NCI-H2227 treated with DMSO at 0.1 percent for 48 hours (cell line): ENCODE results near the gene GRM4.

ENCODE experiments used
- DNase-seq: peaks from one replicate; lab custom pipeline; 2025; lab: John Stamatoyannopoulos, UW

The GRM4 gene

DNA sequence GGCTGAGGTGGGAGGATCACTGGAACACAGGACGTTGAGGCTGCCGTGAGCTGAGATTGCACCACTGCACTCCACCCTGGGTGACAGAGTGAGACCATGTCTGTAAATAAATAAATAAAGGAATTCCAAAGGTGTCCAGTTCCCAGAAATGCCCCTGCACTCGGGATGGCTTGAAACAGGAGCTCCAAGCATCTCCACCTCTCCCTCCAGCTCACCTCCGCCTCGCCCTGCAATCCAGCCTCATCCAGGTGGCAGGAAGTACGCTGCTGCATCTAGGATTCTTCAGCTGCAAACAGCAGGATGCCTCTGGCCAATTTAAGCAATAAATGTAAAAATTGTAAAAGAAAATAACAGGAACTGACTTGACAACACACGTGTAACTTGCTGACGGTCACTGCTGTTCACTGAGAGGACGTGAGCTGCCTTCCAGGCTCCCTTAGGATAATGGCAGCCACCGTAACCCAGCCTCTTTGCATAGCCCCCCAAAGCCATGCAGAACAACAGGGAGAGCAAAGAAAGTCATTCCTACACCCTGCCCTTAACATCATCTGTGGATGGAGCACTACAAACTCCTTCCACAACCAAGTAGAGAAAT, 11.4 kb upstream of the GRM4 start:
- no peak for DNase-seq

GRCh38 chr6:34155471-34156300, 9.8 kb upstream of the GRM4 start:
- no peak for DNase-seq

DNA sequence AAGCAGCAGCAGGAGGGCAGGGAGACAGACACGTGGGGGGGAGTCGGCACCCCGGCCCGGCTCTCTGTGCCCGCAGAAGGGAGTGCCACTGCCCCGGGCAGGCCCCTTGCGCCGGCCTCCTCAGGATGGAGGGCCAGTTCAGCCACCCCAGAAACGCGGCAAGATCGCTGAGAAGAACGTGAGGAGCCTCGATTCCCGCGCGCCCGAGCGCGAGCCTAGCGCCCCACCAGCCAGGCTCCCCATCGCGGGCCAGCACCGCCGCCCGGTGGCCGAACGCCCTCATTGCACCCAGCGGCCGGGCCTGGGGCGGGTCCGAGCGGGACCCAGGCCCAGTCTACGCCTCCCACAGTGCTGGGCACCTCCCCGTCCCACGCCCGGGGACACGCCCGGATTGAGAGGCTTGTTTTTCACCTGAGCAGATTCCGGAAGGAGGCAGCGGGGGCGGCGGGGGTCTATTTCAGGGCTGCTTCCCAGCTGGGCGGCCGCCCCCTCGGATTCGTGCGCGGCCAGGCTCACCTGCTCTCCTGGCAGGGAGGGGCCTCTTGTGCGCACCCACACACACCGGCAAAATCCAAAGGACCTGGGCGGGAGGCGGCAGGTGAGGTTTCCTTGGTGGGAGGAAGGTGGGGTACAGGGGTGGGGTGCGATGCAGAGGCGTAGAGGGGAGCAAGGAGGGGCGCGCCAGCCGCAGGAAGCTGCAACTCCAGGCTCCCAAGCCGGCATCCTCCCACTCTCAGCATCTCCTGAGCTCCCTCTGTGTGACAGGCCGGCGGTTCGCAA, 9.0 kb upstream of the GRM4 start:
- peak; percentile 54 for DNase-seq

DNA sequence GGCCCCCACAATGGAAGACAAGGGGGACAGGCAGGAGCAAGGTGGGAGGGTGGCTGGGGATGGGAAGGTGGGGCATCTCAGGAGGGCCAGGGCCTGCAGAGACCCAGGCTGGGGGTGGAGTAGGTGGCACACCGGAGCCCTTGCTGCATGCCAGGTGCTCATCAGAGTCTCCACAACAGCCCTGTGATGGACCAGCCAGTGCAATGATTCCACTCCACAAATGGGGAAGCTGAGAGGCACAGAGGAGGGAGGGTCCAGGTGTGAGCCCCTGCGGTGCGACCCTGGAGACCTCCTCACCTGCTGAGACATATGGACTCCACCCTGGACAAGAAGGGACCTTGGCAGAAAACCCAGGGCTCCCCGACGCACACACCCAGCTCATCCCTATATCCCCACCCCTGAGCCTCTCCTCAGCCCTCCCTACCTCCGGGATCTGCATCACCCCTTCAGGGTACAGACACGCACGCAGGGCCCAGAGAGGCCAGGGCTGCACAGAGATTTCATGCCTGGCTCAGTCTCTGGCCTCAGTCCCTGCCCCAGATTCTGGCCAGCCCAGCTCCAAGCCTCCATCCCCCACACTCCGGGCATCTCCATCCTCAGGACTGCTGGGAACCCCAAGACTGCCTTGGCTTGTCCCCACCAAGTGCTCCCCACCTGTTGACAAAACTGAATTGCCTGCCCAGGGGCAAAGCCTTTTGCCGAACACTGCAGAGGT, 7.1 kb upstream of the GRM4 start:
- DNase-seq = no peak

DNA sequence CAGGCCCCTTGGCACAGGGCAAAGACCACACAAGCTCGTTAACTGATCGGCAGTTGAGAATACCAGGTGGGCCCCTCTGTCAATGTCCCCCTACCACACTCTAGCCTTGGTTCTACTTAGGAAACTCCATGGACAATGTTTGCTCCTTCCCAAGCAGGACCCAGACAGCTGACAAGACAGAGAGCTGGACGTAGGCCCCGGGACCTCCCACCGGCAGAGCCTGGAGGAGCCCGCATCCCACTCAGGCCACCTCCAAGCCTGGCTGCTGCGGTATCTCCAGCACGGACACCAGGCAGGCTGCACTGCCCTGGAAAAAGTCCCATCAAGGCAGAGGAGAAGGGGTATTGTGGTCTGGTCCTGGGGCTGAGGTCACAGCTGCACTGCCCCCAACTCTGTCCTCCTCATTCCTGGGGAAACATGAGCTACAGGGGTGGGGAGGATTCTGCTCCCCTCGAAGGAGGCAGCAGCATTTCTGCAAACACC, 6.2 kb upstream of the GRM4 start:
- no peak for DNase-seq

DNA sequence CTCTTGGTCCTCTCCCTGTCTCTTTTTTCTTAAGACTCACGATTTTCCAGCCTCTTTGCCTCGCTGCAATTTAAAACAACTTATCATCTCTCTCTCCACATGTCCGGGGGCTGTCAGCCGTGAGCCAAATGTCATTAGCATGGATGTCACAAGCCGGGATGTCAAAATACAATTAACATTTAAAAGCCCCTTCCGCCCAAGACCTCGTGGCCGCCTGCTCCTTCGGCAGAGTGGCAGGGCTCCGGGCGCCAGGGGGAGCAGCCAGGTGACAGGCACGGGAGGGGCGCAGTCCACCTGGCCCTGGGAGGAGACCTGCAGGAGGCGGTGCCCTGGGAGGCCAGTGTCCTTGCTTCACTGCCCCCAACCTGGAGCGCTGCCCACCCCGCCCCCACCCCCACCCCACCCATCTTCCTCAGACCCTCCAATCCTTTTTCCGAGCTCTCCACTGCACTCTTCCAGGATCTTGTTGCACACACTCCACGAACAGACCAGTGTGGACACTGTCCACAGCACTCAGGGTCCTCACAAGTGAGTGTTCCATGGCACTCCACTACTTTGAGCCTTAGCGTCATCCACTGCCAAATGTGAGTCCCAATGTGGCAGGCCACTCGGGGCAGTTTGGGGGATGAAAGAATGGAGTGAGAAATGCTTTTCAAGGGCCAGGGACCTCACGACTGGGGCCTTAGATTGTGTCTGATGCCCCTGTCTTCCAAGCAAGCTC, 5.6 kb upstream of the GRM4 start:
- no peak for DNase-seq

DNA sequence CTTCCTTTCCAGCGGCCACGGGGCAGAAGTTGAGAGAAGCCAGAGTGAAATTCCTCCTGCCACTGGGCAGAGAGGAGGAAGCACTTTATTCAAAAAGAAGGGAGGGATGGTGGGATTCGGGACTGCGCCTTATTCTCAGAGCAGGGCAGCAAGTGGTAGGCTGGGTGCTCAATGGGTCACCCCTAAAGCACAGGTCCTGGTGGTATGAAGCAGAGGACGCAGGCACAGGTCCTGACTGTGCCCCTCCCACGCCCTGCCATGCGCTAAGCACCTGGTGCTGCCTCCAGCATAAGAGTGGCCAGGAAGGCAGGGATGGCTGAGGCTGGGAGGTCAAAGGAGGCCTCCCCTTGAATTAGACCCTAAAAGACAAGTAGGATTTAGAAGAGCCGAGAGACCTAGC, 4.9 kb upstream of the GRM4 start:
- no peak for DNase-seq

DNA sequence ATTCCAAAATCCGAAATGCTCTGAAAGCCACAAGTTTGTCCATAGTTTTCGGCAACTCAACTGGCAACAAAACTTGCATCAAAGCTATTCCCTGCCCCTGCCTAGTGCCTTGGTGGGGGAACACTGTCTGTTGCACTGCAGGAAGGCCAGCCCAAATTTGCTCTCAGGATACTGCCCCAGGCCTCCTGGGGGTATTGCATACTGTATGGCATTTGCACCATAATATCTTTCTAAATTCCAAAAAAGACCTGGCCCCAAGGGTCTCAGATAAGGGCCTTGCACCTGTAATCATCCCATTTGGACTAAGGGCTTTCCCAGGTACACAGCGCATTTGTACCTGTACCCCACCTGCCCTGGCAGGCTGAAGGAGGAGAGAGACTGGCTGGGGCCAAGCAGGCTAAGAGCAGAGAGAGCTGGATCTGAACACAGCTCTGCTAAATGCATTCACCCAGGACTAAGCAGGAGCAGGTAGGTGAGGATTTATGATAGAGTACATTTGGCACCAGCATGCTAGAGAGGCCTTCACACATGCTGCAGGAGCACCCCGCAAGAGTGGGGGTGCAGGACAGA, 4.0 kb upstream of the GRM4 start:
- DNase-seq = no peak

- no peak for DNase-seq
Observed at GRCh38 chr6:34149452-34149810, 3.5 kb upstream of the GRM4 start.

GRCh38 chr6:34148631-34149451, 3.0 kb upstream of the GRM4 start:
- DNase-seq = no peak

- DNase-seq = no peak
Observed at GRCh38 chr6:34147906-34148630, 2.2 kb upstream of the GRM4 start.

DNA sequence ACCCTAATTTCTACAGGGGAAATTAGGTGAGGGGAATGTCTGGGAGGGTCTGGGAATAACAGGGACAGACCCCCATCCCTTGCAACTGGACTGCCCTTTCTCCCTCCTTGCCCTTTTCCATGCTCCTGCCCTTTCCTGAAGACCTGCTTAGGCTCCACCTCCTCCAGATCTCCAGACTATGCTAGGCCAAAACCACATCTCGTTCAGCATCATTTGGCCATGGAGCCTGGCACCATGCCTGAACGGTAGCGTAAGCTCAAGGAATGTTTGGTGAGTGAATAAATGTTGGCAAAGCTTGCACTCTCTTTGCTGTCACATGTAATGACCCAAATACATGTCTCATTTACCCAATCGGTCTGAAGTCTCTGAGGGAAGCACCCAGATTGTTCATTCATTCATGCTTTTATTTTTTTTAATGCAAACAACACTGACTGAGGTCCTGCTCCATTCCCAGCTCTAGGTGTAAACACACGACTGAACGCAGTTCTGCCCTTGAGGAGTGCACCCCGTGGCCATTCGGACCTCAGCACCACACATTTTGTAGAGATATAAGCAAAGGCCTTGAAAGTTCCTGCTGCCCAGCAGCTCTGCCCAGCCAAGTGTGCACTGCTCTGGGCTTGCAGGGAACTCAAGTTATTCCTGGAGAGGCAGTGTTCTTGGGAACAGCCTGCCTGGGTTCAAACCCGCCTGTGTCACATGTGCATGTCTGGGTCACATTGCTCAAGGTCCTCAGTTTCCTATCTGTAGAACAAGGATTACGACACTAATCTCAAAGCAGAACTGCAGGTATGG, 1.1 kb upstream of the GRM4 start:
- DNase-seq = no peak

DNA sequence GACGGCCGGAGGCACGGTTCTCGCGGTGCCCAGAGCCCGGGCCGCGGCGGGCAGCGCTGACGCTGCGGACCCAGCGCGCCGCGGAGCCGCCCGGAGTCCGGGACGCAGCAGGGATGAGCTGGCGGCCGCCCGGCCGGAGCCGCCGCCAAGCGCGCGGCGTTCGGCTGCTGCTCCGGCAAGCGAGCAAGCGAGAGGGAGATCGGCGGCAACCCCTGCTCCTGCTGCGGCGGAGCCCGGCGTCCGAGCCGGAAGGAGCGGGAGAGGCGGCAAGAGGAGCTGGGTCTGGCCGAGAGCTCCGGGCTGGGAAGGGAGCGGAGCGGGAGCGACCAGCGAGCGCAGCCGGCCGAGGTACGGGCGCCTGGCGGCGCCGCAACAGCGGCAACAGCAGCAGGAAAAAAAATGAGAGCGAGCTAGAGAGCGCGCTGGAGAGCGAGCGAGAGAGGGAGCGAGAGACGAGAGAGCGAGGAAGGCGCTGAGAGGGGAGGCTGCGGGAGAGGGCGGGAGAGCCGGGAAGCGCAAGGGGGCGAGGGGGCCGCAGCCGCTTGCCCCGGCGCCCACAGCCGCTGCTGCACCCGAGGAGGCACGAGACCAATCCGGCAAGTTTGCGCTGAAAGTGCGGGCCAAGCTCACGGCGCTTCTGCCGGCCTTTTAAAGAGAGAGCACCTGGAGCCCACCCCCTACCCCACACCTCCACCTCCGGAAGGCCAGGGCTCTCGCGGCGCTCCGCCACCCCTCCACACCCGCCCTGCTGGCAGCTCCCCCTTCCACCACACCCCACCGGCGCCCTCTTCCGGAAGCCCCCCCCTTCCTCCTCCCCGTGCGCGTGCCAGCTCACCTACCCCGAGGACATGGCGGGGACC, 496 bp downstream of the GRM4 start:
- DNase-seq = peak; percentile 16

- DNase-seq = no peak
Observed at GRCh38 chr6:34144581-34145160, 1.2 kb downstream of the GRM4 start.

DNA sequence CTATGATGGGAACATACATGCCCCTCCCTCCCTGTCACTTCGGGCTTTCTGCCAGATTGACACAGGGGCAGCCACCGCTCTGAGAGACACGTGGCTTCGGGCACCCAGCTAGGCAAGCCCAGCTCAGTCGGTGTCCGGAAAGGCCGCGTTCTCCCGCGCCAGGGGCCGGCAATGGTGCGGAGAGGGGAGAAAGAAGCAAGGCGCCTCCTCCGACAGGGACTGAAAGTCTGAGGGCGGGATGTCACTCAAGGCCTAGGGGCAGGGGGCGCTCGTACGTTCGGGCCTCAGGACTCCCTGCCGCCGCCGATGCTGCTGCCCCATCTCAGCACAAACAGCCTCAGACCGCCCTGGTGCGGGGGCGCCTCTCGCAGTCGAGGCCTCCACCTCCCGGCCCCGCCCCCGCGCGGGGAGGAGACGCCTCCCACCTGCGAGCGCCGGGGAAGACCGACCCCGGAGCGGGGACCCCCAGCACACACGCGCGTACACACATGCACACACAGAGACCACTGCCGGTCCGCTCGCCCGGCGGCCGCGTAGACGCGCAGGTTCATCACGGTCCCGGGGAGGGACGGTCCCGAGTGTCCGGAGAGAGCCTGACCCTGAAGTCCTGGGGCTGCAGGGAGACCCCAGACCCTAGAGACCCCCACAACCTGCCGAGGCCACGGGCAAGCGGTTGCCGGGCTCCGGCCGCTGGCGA, 1.9 kb downstream of the GRM4 start:
- DNase-seq = peak; percentile 40

- no peak for DNase-seq
Observed at GRCh38 chr6:34143196-34143883, 2.5 kb downstream of the GRM4 start.
